IPS-18a (cell line): ENCODE data around the gene MAD1L1.
"Not testable (repeated sequence)": the region's sequence is repeated elsewhere in the genome, so short reads cannot be mapped to it uniquely, and the experiment has no call there.

Source experiments
- H3K27ac ChIP-seq: one replicate; pipeline ENCODE4 v1.5.1; 2013; ENCODE audit warnings: low read length
- H3K27me3 ChIP-seq: one replicate; pipeline ENCODE4 v1.6.1; 2013; ENCODE audit warnings: mild to moderate bottlenecking, low read length; ENCODE audit not compliant: control insufficient read depth, insufficient read depth
- H3K36me3 ChIP-seq: one replicate; pipeline ENCODE4 v1.6.1; 2013; ENCODE audit warnings: low read depth, low read length; ENCODE audit not compliant: control insufficient read depth
- H3K4me1 ChIP-seq: one replicate; pipeline ENCODE4 v1.6.1; 2013; ENCODE audit warnings: low read depth, low read length; ENCODE audit not compliant: control insufficient read depth
- H3K4me3 ChIP-seq: one replicate; pipeline ENCODE4 v1.5.1; 2013; ENCODE audit warnings: low read length
- H3K9ac ChIP-seq: one replicate; pipeline ENCODE4 v1.6.1; 2013; ENCODE audit warnings: mild to moderate bottlenecking, low read length, moderate library complexity
- H3K9me3 ChIP-seq: one replicate; pipeline ENCODE4 v1.6.1; 2013; ENCODE audit warnings: low read depth, low read length; ENCODE audit not compliant: control insufficient read depth

MAD1L1 gene

DNA sequence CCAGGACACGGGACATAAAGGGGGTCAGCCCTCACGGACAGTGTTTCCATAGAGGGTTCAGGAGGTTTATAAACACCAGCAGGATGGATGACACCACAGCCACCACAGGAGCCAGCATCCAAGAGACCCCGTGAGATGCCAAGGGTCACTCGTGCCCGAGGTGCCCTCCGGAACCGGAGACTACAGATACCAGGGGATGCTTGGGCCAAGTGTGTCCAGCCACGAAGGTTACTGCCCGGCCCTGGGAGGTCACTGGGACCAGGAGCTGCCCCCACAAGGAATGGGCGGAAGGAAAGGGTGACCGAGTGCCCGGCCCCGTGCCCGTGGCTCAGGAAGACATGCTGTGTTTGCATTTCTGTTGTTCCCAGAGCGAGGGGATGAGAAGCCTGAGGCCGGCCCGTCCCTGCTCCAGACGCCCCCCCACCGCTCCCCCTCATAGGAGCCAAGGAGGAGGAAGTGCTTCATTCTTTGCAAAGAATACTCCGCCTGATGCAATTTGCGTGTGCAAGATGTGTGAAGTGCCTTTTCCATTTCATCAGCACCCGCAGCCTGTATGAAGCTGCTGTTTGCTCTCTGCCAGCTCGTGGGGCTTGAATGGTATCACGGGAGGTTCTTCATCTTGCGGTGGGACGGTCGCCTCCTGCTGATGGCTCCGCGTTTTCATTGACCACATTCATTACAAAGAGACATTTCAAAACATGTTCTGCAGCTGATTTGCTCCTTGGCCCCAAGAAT is 386.2 kb downstream of the MAD1L1 start:
- Histone ChIP-seq H3K9me3 (no peaks in the 10 kb centered on the region), H3K9ac (no peak overlapping the region), H3K4me3 (no peak overlapping the region), H3K4me1 (no peaks in the 10 kb centered on the region), H3K36me3 (no peaks in the 10 kb centered on the region), H3K27me3 (no peaks in the 10 kb centered on the region), H3K27ac (no peak overlapping the region)

DNA sequence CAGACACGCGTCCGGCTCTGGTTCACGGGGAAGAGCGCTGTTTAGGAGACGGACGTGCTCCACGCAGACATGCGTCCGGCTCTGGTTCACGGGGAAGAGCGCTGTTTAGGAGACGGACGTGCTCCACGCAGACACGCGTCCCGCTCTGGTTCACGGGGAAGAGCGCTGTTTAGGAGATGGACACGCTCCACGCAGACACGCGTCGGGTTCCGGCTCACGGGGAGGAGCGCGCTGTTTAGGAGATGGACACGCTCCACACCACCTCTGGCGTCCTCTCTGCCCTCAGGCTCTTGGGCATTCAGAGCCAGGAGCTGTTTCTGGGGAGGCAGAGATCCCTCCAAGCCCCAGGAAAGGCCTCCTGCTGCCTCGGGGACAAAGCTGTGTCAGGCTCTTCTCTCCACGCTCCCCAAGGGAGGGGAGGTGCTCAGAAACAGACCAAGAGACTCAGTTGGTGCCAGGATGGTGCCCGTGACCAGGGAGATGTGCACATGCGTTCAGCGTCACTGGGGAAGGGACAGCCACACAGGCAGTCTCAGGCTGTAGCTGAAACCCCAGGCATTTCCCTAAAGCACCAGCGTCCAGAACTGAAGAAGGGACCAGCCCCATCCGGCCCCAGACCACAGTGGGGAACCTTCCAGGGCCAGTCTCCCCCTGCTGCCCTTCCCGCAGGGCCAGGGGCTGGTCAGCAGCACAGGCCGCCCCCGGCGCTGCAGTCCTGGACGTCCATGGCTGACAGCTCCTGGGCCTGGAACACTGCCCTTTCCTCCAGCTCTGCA is 387.0 kb downstream of the MAD1L1 start:
- Histone ChIP-seq H3K27me3 (no peaks in the 10 kb centered on the region), H3K4me3 (no peak overlapping the region), H3K36me3 (no peaks in the 10 kb centered on the region), H3K4me1 (no peaks in the 10 kb centered on the region), H3K9me3 (no peaks in the 10 kb centered on the region), H3K9ac (no peak overlapping the region), H3K27ac (no peak overlapping the region)

DNA sequence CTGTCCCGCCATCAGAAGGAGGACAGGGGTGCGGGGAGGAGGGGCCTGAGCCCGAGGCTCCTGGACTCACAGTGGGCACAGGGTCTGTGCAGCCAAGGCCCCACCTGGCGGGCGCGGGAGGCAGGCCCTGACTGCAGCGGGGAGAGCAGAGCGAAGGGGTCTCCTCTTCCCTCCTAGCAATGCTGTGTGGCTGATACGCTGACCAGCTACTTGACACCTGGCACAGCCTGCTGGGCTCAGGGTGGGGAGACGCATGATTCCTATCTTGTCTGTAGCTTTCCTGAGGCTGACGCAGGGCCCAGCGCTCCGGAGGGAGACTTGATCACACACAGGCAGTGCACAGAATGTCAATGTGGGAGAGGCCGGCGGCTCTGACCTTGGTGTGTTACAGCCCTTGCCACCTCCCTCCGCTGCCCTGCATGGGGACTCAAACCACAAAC is 387.8 kb downstream of the MAD1L1 start:
- no peak overlapping the region for H3K9ac ChIP-seq
- H3K27me3 ChIP-seq = no peaks in the 10 kb centered on the region
- no peaks in the 10 kb centered on the region for H3K9me3 ChIP-seq
- H3K4me1 ChIP-seq = no peaks in the 10 kb centered on the region
- no peaks in the 10 kb centered on the region for H3K36me3 ChIP-seq
- H3K27ac ChIP-seq = no peak overlapping the region
- H3K4me3 ChIP-seq = no peak overlapping the region

DNA sequence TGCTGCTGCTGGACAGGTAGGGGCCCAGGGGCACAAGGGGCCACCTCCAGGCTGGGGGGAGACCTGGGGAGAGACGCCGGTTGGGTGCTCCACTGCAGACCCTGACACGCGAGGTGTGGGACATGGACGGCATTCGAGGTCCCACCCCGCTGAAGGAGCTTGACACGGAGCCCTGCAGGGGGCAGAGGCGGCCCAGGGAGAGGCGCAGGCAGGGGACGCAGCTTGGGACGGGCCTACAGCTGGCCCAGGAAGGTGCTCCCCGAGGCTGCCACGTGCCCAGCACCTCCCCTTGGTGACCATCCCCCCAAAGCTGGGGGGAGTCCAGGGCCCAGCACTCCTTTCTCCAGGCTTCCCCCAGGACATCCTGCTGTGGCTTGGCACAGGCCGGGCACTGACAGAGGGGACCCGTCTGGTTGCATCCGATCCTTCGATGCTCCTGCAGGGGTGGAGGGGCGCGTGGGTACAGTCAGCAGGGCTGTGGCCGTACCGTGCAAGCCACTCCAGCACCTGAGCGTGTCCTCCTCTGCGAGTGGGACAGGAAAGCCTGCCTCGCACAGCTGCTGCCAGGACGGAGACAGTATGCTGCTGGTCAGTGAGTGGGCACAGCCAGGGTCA is 388.3 kb downstream of the MAD1L1 start:
- H3K27ac ChIP-seq = no peak overlapping the region
- no peaks in the 10 kb centered on the region for H3K36me3 ChIP-seq
- no peaks in the 10 kb centered on the region for H3K9me3 ChIP-seq
- no peak overlapping the region for H3K9ac ChIP-seq
- no peak overlapping the region for H3K4me3 ChIP-seq
- H3K4me1 ChIP-seq = no peaks in the 10 kb centered on the region
- H3K27me3 ChIP-seq = no peaks in the 10 kb centered on the region

DNA sequence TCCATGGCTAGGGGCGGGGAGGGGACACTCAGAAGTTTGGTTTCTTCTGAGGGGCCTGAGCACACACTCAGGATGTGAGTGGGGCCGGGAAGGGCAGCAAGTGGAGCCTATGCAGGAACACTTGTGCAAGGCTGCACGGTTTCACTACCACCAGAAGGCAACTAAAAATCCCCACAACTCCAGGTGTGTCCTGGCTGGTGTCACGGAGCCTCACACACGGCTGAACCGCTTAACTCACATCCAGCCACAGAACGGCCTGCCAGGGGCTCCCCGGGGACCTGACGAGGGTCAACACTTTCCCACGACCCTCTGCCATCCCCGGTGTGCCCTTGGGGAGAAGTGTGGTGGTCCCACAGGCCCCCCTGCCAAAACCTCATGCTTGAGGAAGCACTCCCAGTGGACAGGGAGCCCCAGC is 388.8 kb downstream of the MAD1L1 start:
- H3K9ac ChIP-seq = no peak overlapping the region
- no peaks in the 10 kb centered on the region for H3K4me1 ChIP-seq
- H3K36me3 ChIP-seq = no peaks in the 10 kb centered on the region
- no peak overlapping the region for H3K27ac ChIP-seq
- H3K27me3 ChIP-seq = no peaks in the 10 kb centered on the region
- no peaks in the 10 kb centered on the region for H3K9me3 ChIP-seq
- H3K4me3 ChIP-seq = no peak overlapping the region

DNA sequence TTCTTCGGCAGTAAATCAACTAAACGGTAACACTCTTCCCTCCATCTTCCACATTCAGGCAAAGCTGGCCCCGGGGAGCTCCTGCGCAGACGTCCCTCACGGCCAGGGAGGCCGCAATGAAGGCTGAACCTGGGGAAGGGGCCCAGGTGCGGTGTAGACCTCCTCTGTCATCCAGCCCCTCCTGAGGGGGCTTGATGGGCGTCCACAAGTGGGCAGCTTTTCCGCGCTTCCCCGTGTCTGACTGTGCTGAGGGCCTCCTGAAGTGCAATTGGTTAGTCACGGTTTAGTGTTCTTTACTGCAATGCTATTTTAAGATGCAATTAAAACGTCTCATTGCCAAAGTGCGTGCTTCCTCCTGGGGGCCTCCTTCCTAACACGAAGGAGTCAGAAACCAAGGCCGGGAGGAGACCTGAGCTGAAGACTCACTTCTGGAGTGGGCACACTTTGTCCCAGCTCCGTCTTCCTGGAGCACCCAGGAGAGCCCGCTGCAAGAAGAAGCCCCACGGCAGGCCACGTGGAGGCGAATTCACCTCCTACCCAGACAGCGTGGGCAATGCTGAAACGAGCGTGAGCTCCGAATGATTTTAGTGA is 389.4 kb downstream of the MAD1L1 start:
- no peaks in the 10 kb centered on the region for H3K36me3 ChIP-seq
- no peaks in the 10 kb centered on the region for H3K27me3 ChIP-seq
- H3K4me3 ChIP-seq = no peak overlapping the region
- no peak overlapping the region for H3K9ac ChIP-seq
- H3K4me1 ChIP-seq = no peaks in the 10 kb centered on the region
- no peaks in the 10 kb centered on the region for H3K9me3 ChIP-seq
- H3K27ac ChIP-seq = no peak overlapping the region

DNA sequence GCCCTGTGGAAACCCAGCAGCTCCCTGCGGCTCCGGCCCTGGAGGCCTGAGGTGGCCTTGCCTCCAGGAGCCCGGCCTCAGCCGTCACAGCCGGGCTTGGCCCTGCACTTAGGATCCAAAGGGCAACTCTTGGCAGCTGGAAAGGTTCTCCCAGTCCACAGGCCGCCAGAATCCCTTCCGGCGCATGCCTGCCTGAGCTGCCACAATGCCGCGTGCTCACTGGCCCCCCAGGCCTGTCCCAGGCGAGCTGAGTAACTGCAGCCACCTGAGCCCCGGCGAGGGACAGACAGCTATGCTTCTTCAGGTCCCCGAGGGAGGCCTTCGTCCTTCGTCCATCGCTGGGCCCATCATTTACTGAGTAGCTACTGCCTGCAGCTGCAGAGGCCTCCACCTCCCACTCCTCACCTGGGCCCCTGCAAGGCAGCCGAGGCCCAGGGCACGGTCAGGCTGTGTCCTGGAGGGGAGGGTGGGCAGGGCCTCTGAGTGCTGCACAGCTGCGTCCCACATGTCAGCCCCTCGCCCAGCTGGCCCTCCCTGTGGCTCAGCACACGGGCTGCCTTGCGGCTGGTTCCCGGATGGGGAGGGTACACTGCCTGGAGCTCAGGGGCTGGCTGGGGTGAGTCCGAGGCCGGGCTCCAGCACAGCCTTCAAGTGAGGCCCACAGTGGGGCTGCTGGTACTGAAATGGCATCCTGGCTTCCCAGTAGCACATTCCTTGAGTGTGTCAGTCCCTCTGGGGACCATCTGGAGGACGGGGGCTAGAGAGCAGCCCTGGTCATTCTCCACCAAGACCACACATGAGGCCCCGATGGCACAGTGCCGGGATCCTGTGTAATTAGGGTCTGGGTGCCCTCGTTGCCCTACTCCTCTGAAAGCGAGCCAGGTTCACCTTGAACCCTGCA is 390.2 kb downstream of the MAD1L1 start:
- Histone ChIP-seq H3K9ac (no peak overlapping the region), H3K9me3 (no peaks in the 10 kb centered on the region), H3K36me3 (no peaks in the 10 kb centered on the region), H3K4me3 (no peak overlapping the region), H3K27ac (no peak overlapping the region), H3K27me3 (no peaks in the 10 kb centered on the region), H3K4me1 (no peaks in the 10 kb centered on the region)

DNA sequence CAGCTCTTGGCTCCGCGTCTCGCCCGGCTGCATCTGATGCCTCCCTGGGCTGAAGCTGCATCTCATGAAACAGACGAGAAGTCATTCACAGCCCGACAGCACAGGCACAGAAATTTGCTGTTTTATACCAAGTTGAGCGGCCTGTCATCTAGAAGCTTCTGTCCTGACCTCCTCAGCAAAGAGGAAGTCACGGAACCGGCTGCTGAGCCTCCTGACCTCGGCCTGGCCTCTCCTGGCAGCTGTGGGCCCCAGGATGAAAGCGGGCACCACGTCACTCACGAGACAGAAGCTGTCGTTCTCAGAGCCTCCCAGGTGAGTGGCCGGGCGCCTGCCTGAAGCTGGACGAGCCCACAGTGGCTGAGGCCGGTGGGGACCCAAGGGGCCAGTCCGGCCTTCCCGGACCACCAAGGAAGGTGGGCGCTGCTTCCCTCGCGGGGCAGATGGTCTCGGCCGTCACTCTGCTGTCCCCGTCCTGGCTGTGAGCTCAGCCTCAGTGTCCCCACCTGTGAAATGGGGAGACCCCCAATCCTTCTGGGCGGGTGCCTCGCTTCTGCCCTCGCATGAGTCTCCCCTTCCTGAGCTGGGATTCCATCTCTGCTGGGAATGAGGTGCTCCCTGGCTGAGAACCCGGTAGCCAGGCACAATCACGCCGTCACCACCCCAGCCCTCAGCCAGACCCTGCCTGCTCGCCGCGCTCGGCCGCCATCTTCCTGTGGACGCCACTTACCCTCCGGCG is 391.3 kb downstream of the MAD1L1 start:
- H3K9ac ChIP-seq, H3K27me3 ChIP-seq, H3K36me3 ChIP-seq, H3K9me3 ChIP-seq, H3K4me3 ChIP-seq, H3K4me1 ChIP-seq, H3K27ac ChIP-seq: not testable (repeated sequence)

DNA sequence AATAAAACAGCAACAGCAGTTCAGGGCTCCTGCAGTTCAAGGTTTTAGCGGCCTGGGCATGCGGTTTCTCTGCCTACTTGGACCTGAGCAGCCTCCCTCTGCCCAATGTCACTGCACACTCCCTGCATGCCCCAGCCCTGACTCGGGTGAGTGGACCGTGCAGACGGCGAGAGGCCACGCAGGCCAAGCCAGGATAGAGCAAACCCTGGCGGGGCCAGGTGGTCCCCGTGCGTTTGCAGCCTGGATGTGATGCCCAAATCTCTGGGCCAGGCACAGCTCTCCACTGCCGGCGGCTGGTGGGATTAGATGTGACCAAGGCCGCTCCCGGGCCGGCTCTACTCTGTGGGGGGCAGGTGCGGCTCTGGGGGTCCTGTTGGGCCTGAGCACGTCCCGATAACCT is 392.0 kb downstream of the MAD1L1 start:
- H3K36me3 ChIP-seq, H3K27me3 ChIP-seq, H3K9ac ChIP-seq, H3K9me3 ChIP-seq, H3K27ac ChIP-seq, H3K4me3 ChIP-seq, H3K4me1 ChIP-seq: not testable (repeated sequence)

DNA sequence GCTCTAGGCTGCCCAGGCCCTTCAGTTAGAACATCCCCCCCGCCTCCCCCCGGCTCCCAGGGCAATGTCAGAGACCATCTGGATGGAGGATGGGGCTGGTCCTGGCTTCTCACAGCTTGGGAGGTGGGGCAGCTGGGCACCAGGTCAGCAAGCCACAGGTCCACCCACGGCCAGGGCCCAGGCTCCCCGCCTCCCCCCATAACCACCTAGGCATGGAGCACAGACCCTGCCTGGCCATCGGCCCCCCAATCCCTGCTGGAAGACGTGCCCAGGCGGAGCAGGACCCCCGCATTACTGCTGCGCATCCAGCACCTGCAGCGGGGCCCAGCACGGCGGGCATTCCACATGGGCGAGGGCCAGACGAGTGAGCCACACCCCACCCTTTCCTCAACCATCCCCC is 393.0 kb downstream of the MAD1L1 start:
- Histone ChIP-seq H3K9me3 (no peaks in the 10 kb centered on the region), H3K27me3 (no peaks in the 10 kb centered on the region), H3K9ac (no peak overlapping the region), H3K27ac (no peak overlapping the region), H3K4me1 (no peaks in the 10 kb centered on the region), H3K4me3 (no peak overlapping the region), H3K36me3 (no peaks in the 10 kb centered on the region)
